Activated T-cell treated with anti-CD3 and anti-CD28 coated beads for 4 hours (primary cell): ENCODE results near the gene NCKAP5.

Experiments used
- DNase-seq: peaks from one replicate; pipeline ENCODE4 v3.0.0-alpha.2; 2020

Gene NCKAP5

DNA sequence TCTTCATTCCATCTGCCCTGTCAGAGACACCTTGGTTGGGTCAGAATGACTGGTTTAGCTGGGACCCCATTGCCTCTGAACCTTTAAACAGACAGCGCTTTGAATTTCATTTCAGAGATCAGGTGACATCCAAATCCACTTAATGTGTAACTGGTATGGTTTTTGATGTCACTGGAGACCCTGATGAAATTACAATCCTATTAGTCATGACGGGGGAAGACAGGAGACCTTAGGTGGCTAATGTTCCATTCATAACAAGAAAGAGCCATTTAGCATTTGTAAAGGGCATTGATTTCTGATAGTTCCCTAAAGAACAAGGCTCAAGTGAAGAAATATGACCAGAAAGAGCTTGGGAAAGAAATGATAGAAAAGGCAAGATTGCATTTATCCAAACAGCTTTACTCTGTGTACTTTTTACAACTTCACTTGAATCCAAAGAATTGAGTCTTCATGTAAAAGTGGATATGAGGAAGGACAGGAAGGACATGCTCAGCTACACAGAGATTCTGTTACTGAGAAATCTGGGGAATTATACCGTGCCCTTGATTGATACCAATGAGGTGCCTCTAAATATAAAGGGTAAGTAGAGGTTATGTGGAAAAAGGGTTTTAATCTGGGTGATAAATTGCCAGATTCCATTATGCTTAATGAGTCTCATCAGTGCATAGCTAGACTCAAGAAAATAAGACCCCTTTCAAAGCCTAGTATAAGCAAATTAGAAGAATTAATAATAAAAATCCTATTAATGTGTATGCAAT is 198.2 kb downstream of the NCKAP5 start:
- no peak for DNase-seq

GRCh38 chr2:133365117-133365516 is 203.1 kb downstream of the NCKAP5 start:
- DNase-seq: no peak

DNA sequence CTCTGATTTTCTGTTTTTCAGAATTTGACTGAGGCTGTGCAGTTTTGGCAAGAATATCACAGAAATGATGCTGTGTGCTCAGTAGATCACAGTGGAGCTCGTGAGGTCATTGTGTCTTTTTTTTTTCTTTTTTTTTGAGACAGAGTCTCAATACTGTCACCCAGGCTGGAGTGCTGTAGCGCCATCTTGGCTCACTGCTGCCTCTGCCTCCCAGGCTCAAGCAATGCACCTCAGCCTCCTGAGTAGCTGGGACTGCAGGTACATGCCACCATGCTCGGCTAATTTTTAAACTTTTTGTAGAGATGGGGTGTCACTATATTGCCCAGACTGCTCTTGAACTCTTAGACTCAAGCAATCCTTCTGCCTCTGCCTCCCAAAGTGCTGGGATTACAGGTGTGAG is 203.6 kb downstream of the NCKAP5 start:
- no peak for DNase-seq

- no peak for DNase-seq
Observed at GRCh38 chr2:133363884-133364283, 204.4 kb downstream of the NCKAP5 start.

GRCh38 chr2:133362061-133362476 is 206.2 kb downstream of the NCKAP5 start:
- no peak for DNase-seq

DNA sequence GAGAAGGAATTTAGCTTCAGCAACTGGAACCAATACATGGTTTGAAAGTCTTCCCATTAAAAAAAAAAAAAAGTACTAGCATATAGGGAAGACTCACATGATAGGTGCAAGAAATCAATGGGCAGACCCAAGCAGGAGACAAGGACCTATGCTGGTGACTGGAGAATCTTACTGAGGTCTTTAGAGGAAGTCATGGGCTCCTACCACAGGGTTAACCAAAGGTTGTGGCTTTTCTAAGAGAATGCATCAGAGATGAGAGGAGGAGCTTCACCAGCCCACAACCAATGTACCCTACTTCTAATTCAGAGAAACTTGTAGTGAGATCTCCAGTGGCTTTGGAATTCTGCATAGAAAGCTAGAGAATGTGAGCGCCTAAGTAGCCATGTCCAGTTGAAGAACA is 207.4 kb downstream of the NCKAP5 start:
- DNase-seq: no peak

- no peak for DNase-seq
Observed at GRCh38 chr2:133360190-133360589, 208.1 kb downstream of the NCKAP5 start.

DNA sequence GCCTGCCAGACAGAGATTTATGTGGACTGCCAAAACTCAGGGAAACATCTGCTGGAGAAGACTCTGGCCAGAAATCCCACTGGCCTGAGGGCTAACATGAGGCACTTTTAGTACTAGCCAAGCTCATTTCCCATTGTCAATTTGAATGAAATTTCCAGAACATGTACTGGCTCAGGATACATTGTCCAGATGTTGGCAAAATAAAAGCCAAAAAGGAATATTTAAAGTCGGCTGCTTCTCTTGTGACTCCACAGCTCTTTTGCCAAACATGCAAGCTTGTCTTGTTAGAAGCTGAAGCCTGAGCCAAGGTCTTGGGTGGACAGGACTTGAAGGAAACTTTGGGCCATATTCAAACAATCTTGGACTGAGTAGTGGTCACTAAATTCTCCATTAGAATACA is 215.5 kb downstream of the NCKAP5 start:
- DNase-seq: no peak

DNA sequence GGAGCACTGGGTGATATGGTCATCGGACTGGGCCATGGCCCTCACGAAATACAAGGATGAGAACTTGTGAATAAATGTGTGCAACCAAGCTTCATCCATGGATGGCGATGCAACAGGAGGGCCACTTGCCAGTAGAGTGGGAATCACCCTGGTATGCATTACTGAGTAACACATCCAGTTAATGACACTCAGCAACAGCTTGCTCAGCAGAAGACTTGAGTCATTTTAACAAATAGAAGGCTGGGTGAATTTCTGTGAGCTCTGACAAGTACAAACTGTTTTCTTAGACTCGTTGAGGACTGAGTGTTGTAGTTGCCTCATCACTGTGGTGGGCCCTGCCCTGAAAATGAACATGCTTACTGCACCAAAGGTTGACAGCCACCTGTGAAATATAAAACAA is 221.6 kb downstream of the NCKAP5 start:
- no peak for DNase-seq

DNA sequence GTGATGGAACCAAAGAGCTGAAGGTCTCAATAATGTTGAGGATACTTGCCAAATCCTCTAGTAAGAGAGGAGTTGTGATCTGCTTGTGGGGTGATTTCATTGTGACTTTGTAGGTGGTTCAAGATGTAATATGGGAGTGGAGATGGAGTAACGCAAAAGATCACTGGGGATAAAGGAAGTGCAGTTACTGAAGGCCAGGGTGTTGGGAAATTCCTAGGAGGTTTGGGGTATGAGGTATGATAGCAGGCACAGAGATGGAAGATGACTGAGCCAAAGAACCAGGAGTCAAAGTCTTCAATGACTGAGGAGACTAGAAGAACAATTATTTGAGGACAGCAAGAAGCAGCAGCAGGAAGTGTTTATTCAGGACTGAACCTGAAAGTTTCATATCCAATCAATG is 222.6 kb downstream of the NCKAP5 start:
- DNase-seq: no peak

DNA sequence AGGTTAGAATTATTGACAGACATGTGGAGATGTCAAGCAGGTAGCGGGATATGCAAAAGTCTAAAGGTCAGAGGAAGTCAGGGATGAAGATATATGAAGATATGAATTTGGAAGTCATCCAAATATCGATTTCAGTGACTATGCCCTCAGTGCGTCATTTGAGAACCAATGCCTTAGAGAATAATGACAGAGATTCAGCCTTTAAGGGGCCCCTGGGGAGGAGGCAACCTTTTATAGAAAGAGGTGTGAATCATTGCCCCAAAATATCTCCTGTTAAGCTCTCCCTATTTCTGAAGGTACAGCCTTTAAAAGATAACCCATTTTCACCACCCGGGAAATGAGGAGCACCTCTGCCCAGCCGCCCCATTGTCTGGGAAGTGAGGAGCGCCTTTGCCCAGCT is 223.4 kb downstream of the NCKAP5 start:
- no peak for DNase-seq

- no peak for DNase-seq
Observed at GRCh38 chr2:133343018-133343352, 225.3 kb downstream of the NCKAP5 start.

DNA sequence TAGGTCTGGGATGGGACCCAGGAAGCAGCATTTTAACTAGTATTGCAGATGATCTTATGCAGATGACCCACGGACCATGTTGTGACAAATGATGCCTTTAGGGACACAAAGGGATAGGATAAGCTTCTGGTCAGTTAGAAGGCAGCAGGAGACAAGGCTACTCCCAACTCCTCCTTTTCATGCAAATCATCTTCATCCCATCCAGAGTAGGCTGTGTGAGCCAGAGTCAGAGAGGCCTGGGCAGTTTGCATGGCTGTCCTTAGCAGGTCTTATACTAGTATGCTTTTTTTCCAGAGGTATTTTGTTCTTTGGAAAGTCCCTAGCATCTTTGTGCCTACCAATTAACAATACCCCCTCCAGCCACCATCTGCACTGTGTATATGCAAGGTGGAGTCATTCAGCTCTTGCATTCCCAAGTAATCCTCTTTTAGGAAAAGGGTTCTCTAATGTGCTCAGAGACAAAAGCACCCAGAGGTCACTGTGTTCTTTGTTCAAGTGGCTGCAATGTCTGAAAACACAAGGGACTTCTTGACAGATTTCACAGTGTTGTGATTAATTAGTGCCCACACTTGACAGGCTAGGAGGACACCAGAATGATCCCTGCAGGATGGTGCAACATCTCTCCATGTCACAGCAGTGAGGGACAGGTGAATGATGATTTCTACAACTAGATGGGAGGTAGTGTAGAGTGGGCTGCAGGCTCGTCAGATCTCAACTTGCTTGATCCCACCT is 225.8 kb downstream of the NCKAP5 start:
- DNase-seq: no peak

DNA sequence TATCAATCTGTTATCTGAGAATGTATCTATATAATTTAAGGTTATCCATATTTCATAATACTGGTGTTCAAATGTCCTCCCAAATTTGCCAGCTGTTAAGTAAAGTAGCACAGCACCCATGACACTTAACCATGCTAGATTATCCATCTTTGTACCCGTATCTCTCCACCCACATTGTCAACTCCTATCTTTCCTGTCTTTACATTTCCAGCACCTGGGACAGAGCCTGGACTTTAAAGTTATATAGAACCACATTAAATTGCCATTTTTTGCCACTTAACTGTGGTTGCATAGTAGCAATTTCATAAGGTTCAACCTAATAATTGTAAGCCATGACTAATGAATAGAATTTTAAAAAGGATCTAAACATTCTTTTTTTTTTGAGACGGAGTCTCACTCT is 226.7 kb downstream of the NCKAP5 start:
- DNase-seq: no peak

DNA sequence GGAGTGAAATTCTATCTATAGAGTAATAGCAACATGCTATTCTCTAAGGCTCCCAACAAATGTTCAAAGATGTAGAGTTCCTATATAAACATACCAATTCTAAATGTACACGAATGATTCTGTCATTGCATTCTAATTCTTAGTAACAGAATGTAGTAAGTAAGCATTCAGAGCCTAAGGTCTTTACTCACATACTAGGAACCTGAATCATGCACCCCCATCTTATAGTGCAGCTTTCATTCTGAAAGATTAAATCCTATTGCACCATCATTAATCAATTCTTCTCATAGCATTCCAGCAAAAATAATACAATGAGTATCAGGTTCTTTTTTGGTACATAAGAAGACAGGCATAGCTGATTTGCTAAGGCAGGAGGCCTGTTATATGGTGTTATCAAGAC is 230.0 kb downstream of the NCKAP5 start:
- DNase-seq: no peak

GRCh38 chr2:133334923-133335322 is 233.3 kb downstream of the NCKAP5 start:
- DNase-seq: no peak

GRCh38 chr2:133333181-133333580 is 235.1 kb downstream of the NCKAP5 start:
- DNase-seq: no peak

GRCh38 chr2:133331436-133331835 is 236.8 kb downstream of the NCKAP5 start:
- DNase-seq: no peak

DNA sequence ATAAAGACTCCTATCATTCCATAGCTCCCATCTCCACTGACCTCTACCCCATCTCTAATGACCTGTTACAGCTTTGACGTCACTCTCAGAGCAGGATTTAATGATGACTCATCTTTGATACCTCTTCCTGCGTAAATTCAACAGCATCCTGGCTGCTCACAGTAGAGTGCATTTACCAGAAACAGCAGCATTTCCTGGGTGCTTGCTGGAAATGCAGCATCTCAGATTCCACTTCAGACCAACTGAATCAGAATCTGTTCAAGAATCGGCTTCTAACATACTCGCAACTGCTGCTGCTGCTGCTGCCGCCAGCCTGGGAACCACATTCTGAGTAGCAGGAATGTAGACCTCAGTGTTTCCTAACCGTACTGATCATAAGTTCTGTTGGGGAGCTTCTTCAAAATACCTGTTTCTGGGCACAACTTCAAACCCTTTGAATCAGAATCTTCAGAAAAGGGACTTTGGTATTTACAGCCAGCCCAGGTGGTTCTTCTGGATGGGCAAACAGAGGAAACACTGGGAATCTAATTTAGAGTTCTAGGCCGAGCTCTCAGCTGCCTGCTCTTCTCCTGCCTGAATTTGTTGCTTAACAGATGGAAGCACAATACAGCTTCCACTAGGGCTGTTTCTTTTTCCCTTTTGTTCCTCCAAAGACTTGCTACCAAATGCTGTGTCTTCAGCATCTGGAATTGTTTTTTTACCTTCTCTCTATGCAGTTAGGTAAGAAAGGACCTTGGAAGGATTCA is 241.4 kb downstream of the NCKAP5 start:
- no peak for DNase-seq

- DNase-seq: no peak
Observed at GRCh38 chr2:133324150-133324561, 244.1 kb downstream of the NCKAP5 start.

DNA sequence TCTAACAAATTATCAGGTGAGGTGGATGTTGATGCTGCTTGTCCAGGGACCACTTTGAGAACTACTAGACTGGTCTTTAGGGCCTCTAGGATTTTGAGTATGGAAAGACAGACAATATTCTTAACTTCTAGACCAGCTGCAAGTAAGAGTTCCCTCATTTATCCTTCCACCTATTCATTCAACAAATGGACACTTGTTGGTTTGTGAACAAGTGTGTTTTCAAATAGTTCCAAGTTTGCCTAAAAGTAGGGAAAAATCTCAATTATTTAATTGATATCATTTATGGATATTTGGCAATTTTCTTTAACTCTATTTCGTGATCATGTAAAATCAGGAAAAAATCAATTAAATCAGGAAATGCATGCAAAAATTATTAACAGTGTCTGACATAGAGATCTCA is 245.4 kb downstream of the NCKAP5 start:
- DNase-seq: no peak

DNA sequence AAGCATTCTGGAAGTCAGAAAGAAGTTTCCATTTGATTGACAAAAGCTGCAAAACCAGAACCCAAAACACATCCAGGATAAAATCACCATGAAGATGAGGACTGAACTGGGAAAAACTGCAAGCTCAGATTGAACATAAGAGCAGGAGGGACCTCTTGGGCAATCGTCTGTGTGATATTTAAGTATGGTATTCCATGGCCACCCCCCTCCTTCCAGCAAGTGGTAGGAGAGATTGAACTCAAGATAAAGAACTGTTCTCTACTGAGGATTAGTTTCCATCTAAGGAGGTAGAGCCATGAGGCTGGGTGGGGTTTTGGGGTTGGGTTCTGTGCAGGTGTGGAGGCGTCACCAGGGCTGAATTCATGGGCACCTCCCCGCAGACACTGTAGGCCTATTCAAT is 251.1 kb downstream of the NCKAP5 start:
- no peak for DNase-seq

- DNase-seq: no peak
Observed at GRCh38 chr2:133316557-133316956, 251.7 kb downstream of the NCKAP5 start.

DNA sequence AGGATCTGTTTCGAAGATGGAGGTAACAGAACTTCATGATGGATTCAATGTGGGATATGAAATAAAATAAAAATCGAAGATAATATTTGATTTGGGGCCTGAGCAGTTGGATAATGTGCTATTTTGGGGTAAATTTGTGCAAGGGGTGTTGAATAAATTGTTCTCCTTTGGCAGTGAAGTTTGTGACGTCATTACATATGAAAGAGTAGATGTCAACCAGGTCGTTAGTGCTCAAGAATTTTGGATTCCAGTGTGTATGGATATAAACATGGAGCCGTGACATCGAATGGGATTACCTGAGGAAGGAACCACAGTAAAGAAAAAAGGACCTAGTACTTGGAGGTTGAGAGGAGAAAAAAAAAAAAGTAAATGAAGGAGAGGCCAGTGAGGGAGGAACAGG is 253.0 kb downstream of the NCKAP5 start:
- no peak for DNase-seq
